ENCODE measurements around the gene KCNIP4.

- no peak for TF ChIP-seq CTCF (IDR thresholded peaks at IDR 0.05)
- no peak for TF ChIP-seq POLR2A (IDR thresholded peaks at IDR 0.05)
These were observed 172.9 kb downstream of the KCNIP4 start for GRCh38 chr4:21775703-21776102.
